OCI-LY7 (cell line): ENCODE data around the gene MAL. TPM values are rescaled to one million over a fixed set of nuclear protein-coding genes. Genes with fewer than 3 reads are reported as not detected.
"Not testable (repeated sequence)": the region's sequence is repeated elsewhere in the genome, so short reads cannot be mapped to it uniquely, and the experiment has no call there.

ENCODE experiments used
- BruUV-seq: library from RNA; stranded (reverse); fragments of 400-500 nt; replicated peaks from 2 replicates; lab custom pipeline; 2021; lab: Mats Ljungman, UMichigan
- CTCF ChIA-PET: fragments of 300-600 bp; sonication (Branson Sonifier 250); formaldehyde crosslinking; loops from one replicate; lab custom pipeline; 2022; ENCODE audit warnings: antibody characterized with exemption; ENCODE audit not compliant: unreplicated experiment; lab: Charles Lee
- POLR2A ChIA-PET: fragments of 300-600 bp; sonication (Branson Sonifier 250); formaldehyde crosslinking; loops from one replicate; lab custom pipeline; 2022; ENCODE audit warnings: antibody characterized with exemption; lab: Charles Lee
- DNase-seq: peaks from one replicate; pipeline ENCODE4 v3.0.0-alpha.2; 2015; ENCODE audit warnings: low spot score
- H2AFZ ChIP-seq: fragments of 200-600 bp; sonication (generic), shearing (Covaris generic); 2 replicates; pipeline ENCODE4 v1.6.1; 2014; ENCODE audit warnings: mild to moderate bottlenecking, antibody characterized with exemption, low read length, moderate library complexity
- H3K27ac ChIP-seq: fragments of 200-600 bp; sonication (generic); 2 replicates; pipeline ENCODE4 v1.5.1; 2014; ENCODE audit warnings: mixed run types, low read depth, mild to moderate bottlenecking, moderate library complexity, low read length, inconsistent platforms; ENCODE audit not compliant: poor library complexity, severe bottlenecking
- H3K36me3 ChIP-seq: fragments of 200-600 bp; sonication (generic); 2 replicates; pipeline ENCODE4 v1.6.1; 2014; ENCODE audit warnings: mild to moderate bottlenecking, antibody characterized with exemption, low read length, moderate library complexity, mixed read lengths; ENCODE audit not compliant: insufficient read depth
- H3K4me1 ChIP-seq: fragments of 200-600 bp; sonication (generic); 2 replicates; pipeline ENCODE4 v1.5.1; 2014; ENCODE audit warnings: mild to moderate bottlenecking, low read length; ENCODE audit not compliant: insufficient read depth, poor library complexity, severe bottlenecking
- H3K4me2 ChIP-seq: fragments of 200-600 bp; sonication (generic); 2 replicates; pipeline ENCODE4 v1.6.1; 2014; ENCODE audit warnings: mild to moderate bottlenecking, low read length
- H3K4me3 ChIP-seq: fragments of 200-600 bp; sonication (generic); 2 replicates; pipeline ENCODE4 v1.5.1; 2014; ENCODE audit warnings: mild to moderate bottlenecking, low read depth, low read length; ENCODE audit not compliant: poor library complexity, severe bottlenecking
- H3K79me2 ChIP-seq: fragments of 200-600 bp; sonication (generic); 2 replicates; pipeline ENCODE4 v1.6.1; 2016; ENCODE audit warnings: low read depth, mild to moderate bottlenecking, low read length, moderate library complexity, mixed read lengths; ENCODE audit not compliant: insufficient read depth
- H3K9me2 ChIP-seq: fragments of 200-600 bp; sonication (generic); 2 replicates; pipeline ENCODE4 v1.6.1; 2016; ENCODE audit warnings: mild to moderate bottlenecking, low read length, mixed read lengths; ENCODE audit not compliant: insufficient read depth
- H3K9me3 ChIP-seq: fragments of 200-600 bp; sonication (generic); 2 replicates; pipeline ENCODE4 v1.6.1; 2014; ENCODE audit warnings: mild to moderate bottlenecking, mixed run types, low read length, mixed read lengths
- H4K20me1 ChIP-seq: fragments of 200-600 bp; sonication (generic); 2 replicates; pipeline ENCODE4 v1.6.1; 2014; ENCODE audit warnings: mild to moderate bottlenecking, antibody characterized with exemption, low read length, moderate library complexity, mixed read lengths; ENCODE audit not compliant: insufficient read depth
- CTCF ChIP-seq: fragments of 200-600 bp; sonication (generic); conservative IDR thresholded peaks from 2 replicates; pipeline ENCODE4 v1.5.1; 2014; ENCODE audit warnings: mild to moderate bottlenecking, antibody characterized with exemption, low read length, moderate library complexity, mixed read lengths
- EZH2phosphoT487 ChIP-seq: fragments of 200-600 bp; sonication (generic); IDR thresholded peaks from 2 replicates; pipeline ENCODE4 v1.6.1; 2018; ENCODE audit warnings: low read depth, borderline replicate concordance, mild to moderate bottlenecking, mixed run types, antibody characterized with exemption, low read length, moderate library complexity, mixed read lengths
- intact Hi-C: fragments of 100-400 bp; cut with micrococcal nuclease; formaldehyde crosslinking; loops from one replicate; pipeline ENCODE4 v1.10.0; 2022; ENCODE audit not compliant: unreplicated experiment
- total RNA-seq, 2 experiments: library from RNA; depleted of rRNA in 1 of 2; stranded (reverse); fragments of >200 nt in 1 of 2; shearing (Covaris generic) in 1 of 2; gene quantifications; 2 replicates each; pipeline ENCODE4 v1.2.3, GENCODE V29; 2014 to 2022

The MAL gene
- total RNA-seq, 2 experiments from 2014 or later = not detected

- TF ChIP-seq CTCF = no peak
- no peak for TF ChIP-seq EZH2phosphoT487
- intact Hi-C loops = no loop called here
- CTCF ChIA-PET = no interaction called here
- no peak for DNase-seq
- H3K9me2 ChIP-seq = no peaks in the 10 kb centered on the region
- no peak overlapping the region for H3K4me3 ChIP-seq
- no peak overlapping the region for H3K4me2 ChIP-seq
- H3K9me3 ChIP-seq = no peaks in the 10 kb centered on the region
- no peaks in the 10 kb centered on the region for H4K20me1 ChIP-seq
- H3K4me1 ChIP-seq = no peaks in the 10 kb centered on the region
- no peak overlapping the region for H2AFZ ChIP-seq
- no peaks in the 10 kb centered on the region for H3K79me2 ChIP-seq
- no TSS peak for BruUV-seq
- peaks cover 74% of the 10 kb centered on the region for H3K36me3 ChIP-seq
- H3K27ac ChIP-seq = no peak overlapping the region
- POLR2A ChIA-PET = no interaction called here
These were observed 61.9 kb downstream of the MAL start for GRCh38 chr2:95087379-95087778.

- no peaks in the 10 kb centered on the region for H3K79me2 ChIP-seq
- H3K4me1 ChIP-seq = no peaks in the 10 kb centered on the region
- no peaks in the 10 kb centered on the region for H3K9me2 ChIP-seq
- BruUV-seq = no TSS peak
- DNase-seq = no peak
- no peak overlapping the region for H2AFZ ChIP-seq
- POLR2A ChIA-PET = no interaction called here
- H3K4me2 ChIP-seq = no peak overlapping the region
- intact Hi-C loops = no loop called here
- no peak for TF ChIP-seq CTCF
- no peak for TF ChIP-seq EZH2phosphoT487
- H3K36me3 ChIP-seq = peaks cover 86% of the 10 kb centered on the region
- no peak overlapping the region for H3K27ac ChIP-seq
- CTCF ChIA-PET = no interaction called here
- no peaks in the 10 kb centered on the region for H4K20me1 ChIP-seq
- H3K4me3 ChIP-seq = no peak overlapping the region
- no peaks in the 10 kb centered on the region for H3K9me3 ChIP-seq
These were observed 66.5 kb downstream of the MAL start for GRCh38 chr2:95091885-95092555.

DNA sequence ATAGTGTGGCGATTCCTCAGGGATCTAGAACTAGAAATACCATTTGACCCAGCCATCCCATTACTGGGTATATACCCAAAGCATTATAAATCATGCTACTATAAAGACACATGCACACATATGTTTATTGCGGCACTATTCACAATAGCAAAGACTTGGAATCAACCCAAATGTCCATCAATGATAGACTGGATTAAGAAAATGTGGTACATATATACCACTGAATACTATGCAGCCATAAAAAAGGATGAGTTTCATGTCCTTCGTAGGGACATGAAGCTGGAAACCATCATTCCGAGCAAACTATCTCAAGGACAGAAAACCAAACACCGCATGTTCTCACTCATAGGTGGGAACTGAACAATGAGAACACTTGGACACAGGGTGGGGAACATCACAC is 72.8 kb downstream of the MAL start:
- H3K36me3 ChIP-seq = peaks cover 85% of the 10 kb centered on the region
- H3K79me2 ChIP-seq, H3K27ac ChIP-seq, H2AFZ ChIP-seq, H4K20me1 ChIP-seq, DNase-seq, POLR2A ChIA-PET, H3K4me1 ChIP-seq, intact Hi-C loops, BruUV-seq, H3K4me2 ChIP-seq, CTCF ChIA-PET, H3K9me2 ChIP-seq, H3K4me3 ChIP-seq, H3K9me3 ChIP-seq: not testable (repeated sequence)
